ENCODE measurements around the gene UQCRH. TPM values are rescaled to one million over a fixed set of nuclear protein-coding genes. Genes with fewer than 3 reads are reported as not detected.

Gene UQCRH
- polyA plus RNA-seq, 4 donors, result 294 to 1,100 (median 915) TPM

GRCh38 chr1:46285730-46286477 is 17.6 kb upstream of the UQCRH start:
- H3K27ac ChIP-seq (ENCODE audit: low read depth in 1 of 3, low read length in 2 of 3), result no peak overlapping the region
- FAIRE-seq (no peak), DNase-seq (no peak)
- peaks cover 3 to 57% (median 15%) of the 10 kb centered on the region in 3 donors for H3K36me3 ChIP-seq (ENCODE audit: control insufficient read depth in 3 of 3, insufficient read depth in 2 of 3, low read depth in 1 of 3, low read length in 3 of 3)
- peaks cover 0 to 8% (median 0%) of the 10 kb centered on the region in 3 donors for H3K4me1 ChIP-seq (ENCODE audit: control insufficient read depth in 3 of 3, insufficient read depth in 2 of 3, low read depth in 1 of 3, low read length in 2 of 3)
- H3K9me3 ChIP-seq (ENCODE audit: control insufficient read depth in 2 of 2, insufficient read depth in 1 of 2, low read depth in 1 of 2, low read length in 1 of 2), result no peaks in the 10 kb centered on the region
- no peaks in the 10 kb centered on the region for H3K27me3 ChIP-seq (ENCODE audit: control insufficient read depth in 3 of 3, insufficient read depth in 3 of 3, low read length in 3 of 3)
- no peak overlapping the region for H3K4me3 ChIP-seq (ENCODE audit: low read depth in 1 of 3, low read length in 3 of 3)
- WGBS, 3 donors, result 89 to 91% (median 89%) methylated on average over 26 to 27 of the region's 27 CpGs

GRCh38 chr1:46288485-46289133 is 14.9 kb upstream of the UQCRH start:
- Histone ChIP-seq H3K4me1 (ENCODE audit: control insufficient read depth in 3 of 3, insufficient read depth in 2 of 3, low read depth in 1 of 3, low read length in 2 of 3) (peaks cover 0 to 8% (median 0%) of the 10 kb centered on the region in 3 donors), H3K9me3 (ENCODE audit: control insufficient read depth in 2 of 2, insufficient read depth in 1 of 2, low read depth in 1 of 2, low read length in 1 of 2) (no peaks in the 10 kb centered on the region), H3K27ac (ENCODE audit: low read depth in 1 of 3, low read length in 2 of 3) (no peak overlapping the region), H3K27me3 (ENCODE audit: control insufficient read depth in 3 of 3, insufficient read depth in 3 of 3, low read length in 3 of 3) (no peaks in the 10 kb centered on the region), H3K36me3 (ENCODE audit: control insufficient read depth in 3 of 3, insufficient read depth in 2 of 3, low read depth in 1 of 3, low read length in 3 of 3) (peaks cover 3 to 59% (median 19%) of the 10 kb centered on the region in 3 donors), H3K4me3 (ENCODE audit: low read depth in 1 of 3, low read length in 3 of 3) (no peak overlapping the region)
- DNase-seq (no peak), FAIRE-seq (no peak)
- 83 to 93% (median 88%) methylated on average over 1 of the region's 1 CpG for WGBS, 3 donors

GRCh38 chr1:46289134-46289494 is 14.4 kb upstream of the UQCRH start:
- 95 to 97% (median 96%) methylated on average over 5 of the region's 5 CpGs for WGBS, 3 donors
- Histone ChIP-seq H3K27me3 (ENCODE audit: control insufficient read depth in 3 of 3, insufficient read depth in 3 of 3, low read length in 3 of 3) (no peaks in the 10 kb centered on the region), H3K9me3 (ENCODE audit: control insufficient read depth in 2 of 2, insufficient read depth in 1 of 2, low read depth in 1 of 2, low read length in 1 of 2) (no peaks in the 10 kb centered on the region), H3K36me3 (ENCODE audit: control insufficient read depth in 3 of 3, insufficient read depth in 2 of 3, low read depth in 1 of 3, low read length in 3 of 3) (peaks cover 3 to 62% (median 19%) of the 10 kb centered on the region in 3 donors), H3K27ac (ENCODE audit: low read depth in 1 of 3, low read length in 2 of 3) (no peak overlapping the region), H3K4me3 (ENCODE audit: low read depth in 1 of 3, low read length in 3 of 3) (no peak overlapping the region), H3K4me1 (ENCODE audit: control insufficient read depth in 3 of 3, insufficient read depth in 2 of 3, low read depth in 1 of 3, low read length in 2 of 3) (peaks cover 0 to 8% (median 0%) of the 10 kb centered on the region in 3 donors)
- no peak for FAIRE-seq
- DNase-seq, result no peak

GRCh38 chr1:46289976-46290375 is 13.5 kb upstream of the UQCRH start:
- H3K4me1 ChIP-seq (ENCODE audit: control insufficient read depth in 3 of 3, insufficient read depth in 2 of 3, low read depth in 1 of 3, low read length in 2 of 3), result peaks cover 0 to 8% (median 0%) of the 10 kb centered on the region in 3 donors
- H3K27me3 ChIP-seq (ENCODE audit: control insufficient read depth in 3 of 3, insufficient read depth in 3 of 3, low read length in 3 of 3), result no peaks in the 10 kb centered on the region
- H3K9me3 ChIP-seq (ENCODE audit: control insufficient read depth in 2 of 2, insufficient read depth in 1 of 2, low read depth in 1 of 2, low read length in 1 of 2), result no peaks in the 10 kb centered on the region
- no peak overlapping the region for H3K27ac ChIP-seq (ENCODE audit: low read depth in 1 of 3, low read length in 2 of 3)
- FAIRE-seq, result no peak
- no peak overlapping the region for H3K4me3 ChIP-seq (ENCODE audit: low read depth in 1 of 3, low read length in 3 of 3)
- H3K36me3 ChIP-seq (ENCODE audit: control insufficient read depth in 3 of 3, insufficient read depth in 2 of 3, low read depth in 1 of 3, low read length in 3 of 3), result peaks cover 3 to 67% (median 21%) of the 10 kb centered on the region in 3 donors
- 96 to 98% (median 96%) methylated on average over 4 of the region's 4 CpGs for WGBS, 3 donors
- DNase-seq, result no peak

GRCh38 chr1:46295306-46295705 is 8.2 kb upstream of the UQCRH start:
- peaks cover 2 to 53% (median 18%) of the 10 kb centered on the region in 3 donors for H3K36me3 ChIP-seq (ENCODE audit: control insufficient read depth in 3 of 3, insufficient read depth in 2 of 3, low read depth in 1 of 3, low read length in 3 of 3)
- H3K27ac ChIP-seq (ENCODE audit: low read depth in 1 of 3, low read length in 2 of 3), result no peak overlapping the region
- 94 to 98% (median 97%) methylated on average over 2 of the region's 2 CpGs for WGBS, 3 donors

GRCh38 chr1:46298387-46298786 is 5.1 kb upstream of the UQCRH start:
- H3K4me3 ChIP-seq (ENCODE audit: low read depth in 1 of 3, low read length in 3 of 3), result no peak overlapping the region
- no peaks in the 10 kb centered on the region for H3K9me3 ChIP-seq (ENCODE audit: control insufficient read depth in 2 of 2, insufficient read depth in 1 of 2, low read depth in 1 of 2, low read length in 1 of 2)
- peaks cover 0 to 19% (median 5%) of the 10 kb centered on the region in 3 donors for H3K4me1 ChIP-seq (ENCODE audit: control insufficient read depth in 3 of 3, insufficient read depth in 2 of 3, low read depth in 1 of 3, low read length in 2 of 3)
- no peak for FAIRE-seq
- no peaks in the 10 kb centered on the region for H3K27me3 ChIP-seq (ENCODE audit: control insufficient read depth in 3 of 3, insufficient read depth in 3 of 3, low read length in 3 of 3)
- H3K27ac ChIP-seq (ENCODE audit: low read depth in 1 of 3, low read length in 2 of 3), result no peak overlapping the region
- peaks cover 2 to 33% (median 14%) of the 10 kb centered on the region in 3 donors for H3K36me3 ChIP-seq (ENCODE audit: control insufficient read depth in 3 of 3, insufficient read depth in 2 of 3, low read depth in 1 of 3, low read length in 3 of 3)
- DNase-seq, result no peak

More at GRCh38 chr1:46295306-46295705, 8.2 kb upstream of the UQCRH start:
- no peaks in the 10 kb centered on the region for H3K9me3 ChIP-seq (ENCODE audit: control insufficient read depth in 2 of 2, insufficient read depth in 1 of 2, low read depth in 1 of 2, low read length in 1 of 2)
- no peak overlapping the region for H3K4me3 ChIP-seq (ENCODE audit: low read depth in 1 of 3, low read length in 3 of 3)
- no peak for FAIRE-seq
- no peaks in the 10 kb centered on the region for H3K27me3 ChIP-seq (ENCODE audit: control insufficient read depth in 3 of 3, insufficient read depth in 3 of 3, low read length in 3 of 3)
- peaks cover 0 to 8% (median 0%) of the 10 kb centered on the region in 3 donors for H3K4me1 ChIP-seq (ENCODE audit: control insufficient read depth in 3 of 3, insufficient read depth in 2 of 3, low read depth in 1 of 3, low read length in 2 of 3)
- no peak for DNase-seq

- Histone ChIP-seq H3K4me3 (ENCODE audit: low read depth in 1 of 3, low read length in 3 of 3) (peak overlapping the region; percentile 72 to 100 (median 85)), H3K9me3 (ENCODE audit: control insufficient read depth in 2 of 2, insufficient read depth in 1 of 2, low read depth in 1 of 2, low read length in 1 of 2) (no peaks in the 10 kb centered on the region), H3K4me1 (ENCODE audit: control insufficient read depth in 3 of 3, insufficient read depth in 2 of 3, low read depth in 1 of 3, low read length in 2 of 3) (peaks cover 0 to 19% (median 5%) of the 10 kb centered on the region in 3 donors), H3K27ac (ENCODE audit: low read depth in 1 of 3, low read length in 2 of 3) (peak overlapping the region in 2 of 3 donors; percentile 95), H3K27me3 (ENCODE audit: control insufficient read depth in 3 of 3, insufficient read depth in 3 of 3, low read length in 3 of 3) (no peaks in the 10 kb centered on the region), H3K36me3 (ENCODE audit: control insufficient read depth in 3 of 3, insufficient read depth in 2 of 3, low read depth in 1 of 3, low read length in 3 of 3) (peaks cover 2 to 16% (median 8%) of the 10 kb centered on the region in 3 donors)
- 41 to 60% (median 58%) methylated on average over 6 of the region's 6 CpGs for WGBS, 3 donors
- peak in 1 of 2 donors; percentile 17 for DNase-seq
- FAIRE-seq, result no peak
Observed at GRCh38 chr1:46300673-46301405, 2.7 kb upstream of the UQCRH start.

GRCh38 chr1:46301406-46301807 is 2.1 kb upstream of the UQCRH start:
- DNase-seq, result no peak
- WGBS, 3 donors, result 12 to 17% (median 12%) methylated on average over 16 to 17 of the region's 17 CpGs
- FAIRE-seq, result no peak
- Histone ChIP-seq H3K36me3 (ENCODE audit: control insufficient read depth in 3 of 3, insufficient read depth in 2 of 3, low read depth in 1 of 3, low read length in 3 of 3) (peaks cover 1 to 13% (median 8%) of the 10 kb centered on the region in 3 donors), H3K4me3 (ENCODE audit: low read depth in 1 of 3, low read length in 3 of 3) (peak overlapping the region; percentile 72 to 100 (median 85)), H3K4me1 (ENCODE audit: control insufficient read depth in 3 of 3, insufficient read depth in 2 of 3, low read depth in 1 of 3, low read length in 2 of 3) (peaks cover 0 to 19% (median 5%) of the 10 kb centered on the region in 3 donors), H3K27me3 (ENCODE audit: control insufficient read depth in 3 of 3, insufficient read depth in 3 of 3, low read length in 3 of 3) (no peaks in the 10 kb centered on the region), H3K27ac (ENCODE audit: low read depth in 1 of 3, low read length in 2 of 3) (peak overlapping the region; percentile 86 to 95 (median 95)), H3K9me3 (ENCODE audit: control insufficient read depth in 2 of 2, insufficient read depth in 1 of 2, low read depth in 1 of 2, low read length in 1 of 2) (no peaks in the 10 kb centered on the region)
